ENCODE measurements around the gene BAIAP2. TPM values are rescaled to one million over a fixed set of nuclear protein-coding genes. Genes with fewer than 3 reads are reported as not detected.

The BAIAP2 gene
- total RNA-seq, 2 donors from 2014 or later, result 8.0 to 11.5 TPM

DNA sequence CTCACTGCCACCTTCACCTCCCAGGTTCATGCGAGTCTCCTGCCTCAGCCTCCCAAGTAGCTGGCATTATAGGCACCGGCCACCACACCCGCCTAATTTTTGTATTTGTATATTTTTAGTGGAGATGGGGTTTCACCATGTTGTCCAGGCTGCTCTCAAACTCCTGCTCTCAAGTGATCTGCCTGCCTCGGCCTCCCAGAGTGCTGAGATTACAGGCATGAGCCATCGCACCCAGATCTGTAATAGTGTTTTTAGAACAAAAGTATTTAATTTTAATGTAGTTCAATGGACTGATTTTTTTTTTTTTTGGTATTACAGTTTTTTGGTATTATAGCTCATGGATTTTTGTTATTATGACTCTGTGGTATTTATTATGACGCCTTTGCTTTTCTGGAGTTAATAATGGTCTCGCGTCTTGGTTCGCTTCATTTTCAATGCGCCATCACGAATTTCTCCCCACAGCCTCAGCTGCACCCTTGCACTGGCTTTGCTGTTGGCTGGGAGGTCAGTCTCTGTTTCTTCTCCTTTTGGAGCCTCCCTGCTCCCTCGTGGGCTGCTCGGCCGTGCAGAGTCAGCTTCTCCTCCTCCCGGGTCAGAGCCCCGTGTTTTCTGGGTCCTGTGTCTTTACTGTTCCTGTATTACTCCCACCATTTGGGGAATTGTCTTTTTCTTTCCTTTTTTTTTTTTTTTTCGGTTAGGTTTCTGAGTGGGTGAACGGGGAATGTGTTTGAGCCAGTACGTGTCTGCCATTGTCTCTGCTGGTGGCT, 27.2 kb downstream of the BAIAP2 start:
- H3K36me3 ChIP-seq (replicated peaks in 1 of 2; ENCODE audit: insufficient read depth in 1 of 2, low read depth in 2 of 2), result no peaks in the 10 kb centered on the region

DNA sequence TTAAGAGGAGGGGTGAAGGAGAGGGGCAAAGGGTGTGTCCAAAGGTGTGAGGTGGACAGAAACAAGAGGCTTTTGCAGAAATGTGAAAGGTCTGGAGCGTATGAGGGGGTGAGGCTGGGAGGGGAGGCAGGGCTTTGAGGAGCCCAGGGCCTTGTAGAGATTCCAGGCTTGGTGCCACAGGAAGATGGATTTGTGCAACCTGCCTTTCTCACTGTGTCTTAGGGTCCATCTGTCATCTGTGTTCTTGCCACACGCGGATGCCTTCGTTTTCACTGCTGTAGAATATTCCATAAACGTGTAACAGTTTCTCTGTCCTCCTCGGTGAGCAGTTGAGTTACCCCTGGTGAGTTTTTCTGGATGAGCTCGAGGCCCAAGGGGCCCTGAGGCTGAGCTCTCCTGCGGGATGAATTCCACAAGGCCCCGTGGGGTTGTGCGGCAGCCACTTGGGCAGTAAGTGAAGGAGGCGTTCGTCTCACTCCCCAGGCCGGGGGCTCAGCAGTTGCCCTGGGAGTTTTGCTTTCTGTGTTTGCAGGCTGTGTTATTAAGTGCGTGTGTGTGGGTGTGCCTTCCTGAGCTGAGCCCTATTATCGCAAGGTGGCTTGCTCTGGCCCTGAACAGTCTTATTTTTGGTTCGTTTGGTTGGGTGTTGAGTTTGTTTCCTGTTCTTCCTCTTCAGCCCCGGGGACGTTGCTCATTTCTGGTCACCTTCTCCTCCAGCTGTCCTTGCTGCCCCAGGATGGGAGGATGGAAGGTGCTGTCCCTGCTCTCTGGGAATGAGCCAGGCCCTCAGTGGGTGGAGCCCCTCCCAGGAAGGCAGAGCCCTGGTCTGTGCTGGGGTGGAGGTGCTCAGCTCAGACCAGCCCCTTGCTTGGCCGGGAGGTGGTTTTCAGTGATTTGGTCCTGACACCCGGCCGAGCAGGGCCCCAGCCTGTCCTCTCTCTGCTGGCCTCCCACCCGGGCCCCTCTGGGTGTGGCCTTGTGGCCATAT, 28.4 kb downstream of the BAIAP2 start:
- H3K27ac ChIP-seq, result no peak overlapping the region
- H3K36me3 ChIP-seq (replicated peaks in 1 of 2; ENCODE audit: insufficient read depth in 1 of 2, low read depth in 2 of 2), result no peaks in the 10 kb centered on the region
- DNase-seq (no peak), ATAC-seq (no peak)
- no peaks in the 10 kb centered on the region for H3K27me3 ChIP-seq
- TF ChIP-seq POLR2A (IDR thresholded peaks at IDR 0.05), result no peak
- TF ChIP-seq, protein P1, sequence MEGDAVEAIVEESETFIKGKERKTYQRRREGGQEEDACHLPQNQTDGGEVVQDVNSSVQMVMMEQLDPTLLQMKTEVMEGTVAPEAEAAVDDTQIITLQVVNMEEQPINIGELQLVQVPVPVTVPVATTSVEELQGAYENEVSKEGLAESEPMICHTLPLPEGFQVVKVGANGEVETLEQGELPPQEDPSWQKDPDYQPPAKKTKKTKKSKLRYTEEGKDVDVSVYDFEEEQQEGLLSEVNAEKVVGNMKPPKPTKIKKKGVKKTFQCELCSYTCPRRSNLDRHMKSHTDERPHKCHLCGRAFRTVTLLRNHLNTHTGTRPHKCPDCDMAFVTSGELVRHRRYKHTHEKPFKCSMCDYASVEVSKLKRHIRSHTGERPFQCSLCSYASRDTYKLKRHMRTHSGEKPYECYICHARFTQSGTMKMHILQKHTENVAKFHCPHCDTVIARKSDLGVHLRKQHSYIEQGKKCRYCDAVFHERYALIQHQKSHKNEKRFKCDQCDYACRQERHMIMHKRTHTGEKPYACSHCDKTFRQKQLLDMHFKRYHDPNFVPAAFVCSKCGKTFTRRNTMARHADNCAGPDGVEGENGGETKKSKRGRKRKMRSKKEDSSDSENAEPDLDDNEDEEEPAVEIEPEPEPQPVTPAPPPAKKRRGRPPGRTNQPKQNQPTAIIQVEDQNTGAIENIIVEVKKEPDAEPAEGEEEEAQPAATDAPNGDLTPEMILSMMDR (IDR thresholded peaks at IDR 0.05), result no peak
- intact Hi-C loops (cut with DNase I), result no loop called here
- 78 to 84% methylated on average over 22 of the region's 22 CpGs for WGBS, 2 donors
- H3K9me3 ChIP-seq, result no peaks in the 10 kb centered on the region
- H3K4me1 ChIP-seq, result peaks cover 8% of the 10 kb centered on the region
- H3K4me3 ChIP-seq, result no peak overlapping the region

More for the DNA sequence above, 27.2 kb downstream of the BAIAP2 start:
- intact Hi-C loops (cut with DNase I), result no loop called here
- H3K4me3 ChIP-seq, result no peak overlapping the region
- TF ChIP-seq, protein P1 (IDR thresholded peaks at IDR 0.05), result no peak
- TF ChIP-seq POLR2A (IDR thresholded peaks at IDR 0.05), result no peak
- no peak for ATAC-seq
- H3K4me1 ChIP-seq, result no peaks in the 10 kb centered on the region
- no peaks in the 10 kb centered on the region for H3K27me3 ChIP-seq
- DNase-seq, result no peak
- no peaks in the 10 kb centered on the region for H3K9me3 ChIP-seq
- no peak overlapping the region for H3K27ac ChIP-seq
- WGBS, 2 donors, result 85 to 89% methylated on average over 19 of the region's 19 CpGs

DNA sequence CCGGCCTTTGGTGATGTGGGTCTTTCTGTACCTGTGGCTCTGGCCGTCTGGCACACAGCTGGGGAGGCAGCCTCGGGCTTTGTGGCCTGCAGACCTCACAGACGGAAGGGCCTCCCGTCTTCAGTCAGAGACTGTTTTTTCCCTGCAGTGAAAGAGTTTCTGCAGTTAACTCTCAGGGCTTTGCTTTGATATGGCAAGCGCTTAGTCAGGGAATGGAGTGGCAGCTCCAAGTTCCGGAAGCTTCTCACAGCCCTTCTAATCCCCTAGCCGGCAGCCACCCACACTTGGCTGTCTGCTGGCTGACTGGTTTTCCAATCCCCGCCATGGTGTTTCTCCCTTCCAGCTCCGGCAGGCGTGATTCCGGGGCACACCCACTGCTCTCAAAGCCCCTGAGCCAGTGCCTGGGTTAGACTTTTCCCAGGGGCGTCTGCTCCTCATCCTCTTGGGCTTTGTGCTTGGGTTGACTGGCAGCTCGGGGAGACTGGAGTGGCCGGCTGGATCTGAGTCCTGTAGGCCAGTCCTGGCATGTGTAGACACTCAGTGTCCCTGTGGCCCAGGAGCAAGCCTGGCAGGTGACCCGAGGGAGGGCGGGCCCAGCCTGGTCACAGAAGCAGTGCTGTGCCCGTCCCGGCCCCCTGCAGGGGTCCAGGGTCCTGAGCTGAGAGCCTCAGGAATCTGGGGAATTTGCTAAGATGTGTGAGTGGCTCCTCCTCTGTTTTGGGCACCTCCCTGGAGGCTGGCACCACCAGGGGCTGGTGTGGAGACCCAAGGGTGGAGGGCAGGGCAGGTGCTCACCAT, 29.9 kb downstream of the BAIAP2 start:
- peaks cover 21% of the 10 kb centered on the region for H3K4me1 ChIP-seq
- intact Hi-C loops (cut with DNase I), result no loop called here
- TF ChIP-seq, protein P1 (IDR thresholded peaks at IDR 0.05), result no peak
- TF ChIP-seq POLR2A (IDR thresholded peaks at IDR 0.05), result no peak
- ATAC-seq (no peak), DNase-seq (no peak)
- H3K9me3 ChIP-seq, result no peaks in the 10 kb centered on the region
- no peak overlapping the region for H3K4me3 ChIP-seq
- H3K36me3 ChIP-seq (replicated peaks in 1 of 2; ENCODE audit: insufficient read depth in 1 of 2, low read depth in 2 of 2), result no peaks in the 10 kb centered on the region
- WGBS, 2 donors, result 91 to 93% methylated on average over 15 to 16 of the region's 19 CpGs
- no peak overlapping the region for H3K27ac ChIP-seq
- no peaks in the 10 kb centered on the region for H3K27me3 ChIP-seq

DNA sequence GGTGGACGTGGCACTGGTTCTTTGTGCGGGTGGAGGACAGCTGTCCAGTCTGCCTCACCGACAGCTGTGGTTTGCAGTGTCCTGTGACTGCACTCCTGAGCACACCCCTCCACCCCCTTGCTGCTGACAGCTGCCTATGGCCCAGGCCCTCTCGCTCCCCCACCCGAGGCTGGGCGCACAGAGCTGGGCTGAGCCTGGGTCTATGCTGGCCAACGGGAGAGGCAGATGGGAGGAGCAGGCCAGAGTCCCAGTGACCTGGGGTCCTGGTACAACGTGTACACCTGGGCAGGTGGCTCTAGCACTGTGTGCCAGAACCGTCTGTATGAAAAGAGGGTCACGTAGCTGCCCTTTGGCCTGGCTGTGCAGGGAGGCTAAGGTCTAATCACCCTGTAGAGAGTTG, 30.5 kb downstream of the BAIAP2 start:
- no peak for ATAC-seq
- no peak for DNase-seq
- H3K9me3 ChIP-seq, result no peaks in the 10 kb centered on the region
- no peaks in the 10 kb centered on the region for H3K27me3 ChIP-seq
- peaks cover 21% of the 10 kb centered on the region for H3K4me1 ChIP-seq
- no peak overlapping the region for H3K4me3 ChIP-seq
- WGBS, 2 donors, result 71 to 76% methylated on average over 5 to 10 of the region's 10 CpGs
- H3K27ac ChIP-seq, result no peak overlapping the region
- intact Hi-C loops (cut with DNase I), result no loop called here
- H3K36me3 ChIP-seq (replicated peaks in 1 of 2; ENCODE audit: insufficient read depth in 1 of 2, low read depth in 2 of 2), result no peaks in the 10 kb centered on the region
- TF ChIP-seq POLR2A (IDR thresholded peaks at IDR 0.05), result no peak
- TF ChIP-seq, protein P1 (IDR thresholded peaks at IDR 0.05), result no peak
